Measurements from ENCODE around the gene GCNT1. TPM values are rescaled to one million over a fixed set of nuclear protein-coding genes. Genes with fewer than 3 reads are reported as not detected.
"Not testable (repeated sequence)": the region's sequence is repeated elsewhere in the genome, so short reads cannot be mapped to it uniquely, and the experiment has no call there.

Gene GCNT1
- total and polyA plus RNA-seq, 2 experiments from 2014 or later: 43.4 to 59.3 TPM

- Histone ChIP-seq H3K79me2 (no peaks in the 10 kb centered on the region), H3K9me2 (replicated peaks; ENCODE audit: insufficient read depth) (no peaks in the 10 kb centered on the region), H3K9me3 (ENCODE audit: low read depth) (no peaks in the 10 kb centered on the region), H2AFZ (no peak overlapping the region), H3K4me1 (ENCODE audit: insufficient read depth) (peaks cover 4% of the 10 kb centered on the region), H3K4me3 (no peak overlapping the region), H3K36me3 (replicated peaks; ENCODE audit: insufficient read depth, low read depth) (no peaks in the 10 kb centered on the region), H3K27ac (no peak overlapping the region), H4K20me1 (ENCODE audit: insufficient read depth, poor library complexity, severe bottlenecking) (no peaks in the 10 kb centered on the region), H3K4me2 (no peak overlapping the region), H3K27me3 (no peaks in the 10 kb centered on the region)
- TF ChIP-seq EZH2 (IDR thresholded peaks at IDR 0.05; ENCODE audit: borderline replicate concordance): no peak
- no peak for TF ChIP-seq CTCF (IDR thresholded peaks at IDR 0.05; ENCODE audit: poor library complexity)
- no peak for TF ChIP-seq EZH2phosphoT487 (IDR thresholded peaks at IDR 0.05; ENCODE audit: low read depth, severe bottlenecking, unreplicated experiment)
- WGBS (ENCODE audit: low lambda C conversion rate, missing lambda C conversion rate): 71% methylated on average over 3 of the region's 3 CpGs
- DNase-seq (ENCODE audit: low spot score): no peak
Observed at GRCh38 chr9:76531231-76531780, 72.3 kb downstream of the GCNT1 start.

GRCh38 chr9:76532877-76533276, 73.9 kb downstream of the GCNT1 start:
- not testable (repeated sequence) for H3K4me3 ChIP-seq; H3K9me2 ChIP-seq (replicated peaks; ENCODE audit: insufficient read depth); H3K9me3 ChIP-seq (ENCODE audit: low read depth); H3K79me2 ChIP-seq; H3K27me3 ChIP-seq; H2AFZ ChIP-seq; H4K20me1 ChIP-seq (ENCODE audit: insufficient read depth, poor library complexity, severe bottlenecking); DNase-seq (ENCODE audit: low spot score); H3K4me1 ChIP-seq (ENCODE audit: insufficient read depth); H3K4me2 ChIP-seq; H3K36me3 ChIP-seq (replicated peaks; ENCODE audit: insufficient read depth, low read depth); H3K27ac ChIP-seq
- WGBS (ENCODE audit: low lambda C conversion rate, missing lambda C conversion rate): 81% methylated on average over 4 of the region's 4 CpGs

- Histone ChIP-seq H4K20me1 (ENCODE audit: insufficient read depth, poor library complexity, severe bottlenecking) (no peaks in the 10 kb centered on the region), H3K27ac (no peak overlapping the region), H3K4me2 (no peak overlapping the region)
Observed at GRCh38 chr9:76534026-76534425, 75.0 kb downstream of the GCNT1 start.

GRCh38 chr9:76537150-76537646, 78.2 kb downstream of the GCNT1 start:
- Histone ChIP-seq H3K9me3 (ENCODE audit: low read depth) (no peaks in the 10 kb centered on the region), H3K36me3 (replicated peaks; ENCODE audit: insufficient read depth, low read depth) (no peaks in the 10 kb centered on the region), H4K20me1 (ENCODE audit: insufficient read depth, poor library complexity, severe bottlenecking) (no peaks in the 10 kb centered on the region), H3K4me1 (ENCODE audit: insufficient read depth) (no peaks in the 10 kb centered on the region), H3K4me3 (no peak overlapping the region), H3K9me2 (replicated peaks; ENCODE audit: insufficient read depth) (no peaks in the 10 kb centered on the region), H2AFZ (no peak overlapping the region), H3K27me3 (no peaks in the 10 kb centered on the region), H3K79me2 (no peaks in the 10 kb centered on the region), H3K27ac (no peak overlapping the region), H3K4me2 (no peak overlapping the region)
- no peak for DNase-seq (ENCODE audit: low spot score)
- no peak for TF ChIP-seq EZH2 (IDR thresholded peaks at IDR 0.05; ENCODE audit: borderline replicate concordance)
- TF ChIP-seq CTCF (IDR thresholded peaks at IDR 0.05; ENCODE audit: poor library complexity): no peak
- no peak for TF ChIP-seq EZH2phosphoT487 (IDR thresholded peaks at IDR 0.05; ENCODE audit: low read depth, severe bottlenecking, unreplicated experiment)
- WGBS (ENCODE audit: low lambda C conversion rate, missing lambda C conversion rate): 85% methylated on average over 9 of the region's 9 CpGs

More at GRCh38 chr9:76534026-76534425, 75.0 kb downstream of the GCNT1 start:
- no peaks in the 10 kb centered on the region for H3K9me3 ChIP-seq (ENCODE audit: low read depth)
- H3K4me3 ChIP-seq: no peak overlapping the region
- 100% methylated on average over 1 of the region's 1 CpG for WGBS (ENCODE audit: low lambda C conversion rate, missing lambda C conversion rate)
- no peaks in the 10 kb centered on the region for H3K36me3 ChIP-seq (replicated peaks; ENCODE audit: insufficient read depth, low read depth)
- H3K79me2 ChIP-seq: no peaks in the 10 kb centered on the region
- H3K4me1 ChIP-seq (ENCODE audit: insufficient read depth): peaks cover 4% of the 10 kb centered on the region
- TF ChIP-seq CTCF (IDR thresholded peaks at IDR 0.05; ENCODE audit: poor library complexity) (no peak), EZH2 (IDR thresholded peaks at IDR 0.05; ENCODE audit: borderline replicate concordance) (no peak), EZH2phosphoT487 (IDR thresholded peaks at IDR 0.05; ENCODE audit: low read depth, severe bottlenecking, unreplicated experiment) (no peak)
- H2AFZ ChIP-seq: no peak overlapping the region
- no peaks in the 10 kb centered on the region for H3K27me3 ChIP-seq
- DNase-seq (ENCODE audit: low spot score): no peak
- H3K9me2 ChIP-seq (replicated peaks; ENCODE audit: insufficient read depth): no peaks in the 10 kb centered on the region
